ENCODE measurements around the gene MEIOSIN.

DNA sequence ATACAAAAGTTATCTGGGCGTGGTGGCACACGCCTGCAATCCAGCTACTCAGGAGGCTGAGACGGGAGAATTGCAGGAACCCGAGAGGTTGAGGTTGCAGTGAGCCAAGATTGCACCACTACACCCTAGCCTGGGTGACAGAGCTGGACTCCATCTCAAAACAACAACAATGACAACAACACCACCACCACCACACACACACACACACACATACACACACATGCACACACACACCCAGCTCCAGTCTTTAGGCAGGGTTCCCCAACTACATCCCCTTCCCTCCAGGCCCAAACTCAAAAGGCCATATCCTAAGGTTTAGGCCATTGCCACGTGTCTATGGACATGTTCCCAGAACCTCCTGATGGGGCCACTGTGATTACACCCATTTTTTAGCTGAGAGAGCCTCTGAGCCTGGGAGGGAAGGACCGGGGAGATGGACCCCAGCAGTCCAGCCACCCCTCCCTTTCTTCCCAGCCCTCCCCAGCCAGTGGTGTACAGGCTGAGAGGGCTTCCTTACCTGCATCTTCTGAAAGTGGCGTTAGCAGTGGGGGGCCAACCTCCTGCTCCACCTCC is 68.5 kb downstream of the MEIOSIN start:
- TF ChIP-seq POLR2AphosphoS5 (IDR thresholded peaks at IDR 0.05; ENCODE audit: low read depth, low read length) (no peak), EZH2phosphoT487 (IDR thresholded peaks at IDR 0.05; ENCODE audit: borderline replicate concordance, low read depth) (no peak), CHD2 (IDR thresholded peaks at IDR 0.05; ENCODE audit: low read length, partially characterized antibody) (no peak), CTCF (IDR thresholded peaks at IDR 0.05) (no peak), TAF1 (IDR thresholded peaks at IDR 0.05; ENCODE audit: borderline replicate concordance, low read depth, low read length) (no peak), JUND (IDR thresholded peaks at IDR 0.05) (no peak), SIN3A (IDR thresholded peaks at IDR 0.05; ENCODE audit: borderline replicate concordance, low read depth, low read length) (no peak), YY1 (IDR thresholded peaks at IDR 0.05; ENCODE audit: low read depth) (no peak), MXI1 (IDR thresholded peaks at IDR 0.05; ENCODE audit: low read depth, low read length) (no peak), EP300 (IDR thresholded peaks at IDR 0.05; ENCODE audit: borderline replicate concordance in 1 of 2, low read depth in 1 of 2, low read length in 1 of 2) (no peak), ZBTB33 (IDR thresholded peaks at IDR 0.05; ENCODE audit: borderline replicate concordance, low read depth) (no peak), NRF1 (IDR thresholded peaks at IDR 0.05; ENCODE audit: low read depth, low read length) (no peak)
- TF ChIP-seq, protein P1, sequence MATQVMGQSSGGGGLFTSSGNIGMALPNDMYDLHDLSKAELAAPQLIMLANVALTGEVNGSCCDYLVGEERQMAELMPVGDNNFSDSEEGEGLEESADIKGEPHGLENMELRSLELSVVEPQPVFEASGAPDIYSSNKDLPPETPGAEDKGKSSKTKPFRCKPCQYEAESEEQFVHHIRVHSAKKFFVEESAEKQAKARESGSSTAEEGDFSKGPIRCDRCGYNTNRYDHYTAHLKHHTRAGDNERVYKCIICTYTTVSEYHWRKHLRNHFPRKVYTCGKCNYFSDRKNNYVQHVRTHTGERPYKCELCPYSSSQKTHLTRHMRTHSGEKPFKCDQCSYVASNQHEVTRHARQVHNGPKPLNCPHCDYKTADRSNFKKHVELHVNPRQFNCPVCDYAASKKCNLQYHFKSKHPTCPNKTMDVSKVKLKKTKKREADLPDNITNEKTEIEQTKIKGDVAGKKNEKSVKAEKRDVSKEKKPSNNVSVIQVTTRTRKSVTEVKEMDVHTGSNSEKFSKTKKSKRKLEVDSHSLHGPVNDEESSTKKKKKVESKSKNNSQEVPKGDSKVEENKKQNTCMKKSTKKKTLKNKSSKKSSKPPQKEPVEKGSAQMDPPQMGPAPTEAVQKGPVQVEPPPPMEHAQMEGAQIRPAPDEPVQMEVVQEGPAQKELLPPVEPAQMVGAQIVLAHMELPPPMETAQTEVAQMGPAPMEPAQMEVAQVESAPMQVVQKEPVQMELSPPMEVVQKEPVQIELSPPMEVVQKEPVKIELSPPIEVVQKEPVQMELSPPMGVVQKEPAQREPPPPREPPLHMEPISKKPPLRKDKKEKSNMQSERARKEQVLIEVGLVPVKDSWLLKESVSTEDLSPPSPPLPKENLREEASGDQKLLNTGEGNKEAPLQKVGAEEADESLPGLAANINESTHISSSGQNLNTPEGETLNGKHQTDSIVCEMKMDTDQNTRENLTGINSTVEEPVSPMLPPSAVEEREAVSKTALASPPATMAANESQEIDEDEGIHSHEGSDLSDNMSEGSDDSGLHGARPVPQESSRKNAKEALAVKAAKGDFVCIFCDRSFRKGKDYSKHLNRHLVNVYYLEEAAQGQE (IDR thresholded peaks at IDR 0.05; ENCODE audit: low read depth, low read length), result no peak

Measured in SK-N-SH (cell line).